ENCODE measurements around the gene SPATA1.

The SPATA1 gene

DNA sequence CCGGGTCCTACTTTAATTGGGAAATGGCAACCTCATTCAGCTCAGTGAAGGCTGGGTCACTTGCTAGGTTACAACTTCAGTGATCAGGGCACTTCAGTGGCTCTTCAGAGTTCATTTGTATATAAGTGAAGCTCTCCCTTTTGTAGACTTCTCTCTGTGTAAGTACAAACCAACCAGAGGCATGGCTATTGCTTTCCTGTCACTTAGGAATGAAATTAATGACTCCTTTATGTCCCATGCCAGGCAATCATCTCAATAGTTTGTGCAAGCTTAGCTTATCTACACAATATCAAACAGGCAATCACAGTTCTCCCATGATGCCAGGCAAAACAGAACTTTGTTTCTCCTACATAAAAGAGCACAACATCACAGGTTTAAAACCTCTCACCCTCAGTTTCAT, 90.8 kb downstream of the SPATA1 start:
- no peak for DNase-seq

DNA sequence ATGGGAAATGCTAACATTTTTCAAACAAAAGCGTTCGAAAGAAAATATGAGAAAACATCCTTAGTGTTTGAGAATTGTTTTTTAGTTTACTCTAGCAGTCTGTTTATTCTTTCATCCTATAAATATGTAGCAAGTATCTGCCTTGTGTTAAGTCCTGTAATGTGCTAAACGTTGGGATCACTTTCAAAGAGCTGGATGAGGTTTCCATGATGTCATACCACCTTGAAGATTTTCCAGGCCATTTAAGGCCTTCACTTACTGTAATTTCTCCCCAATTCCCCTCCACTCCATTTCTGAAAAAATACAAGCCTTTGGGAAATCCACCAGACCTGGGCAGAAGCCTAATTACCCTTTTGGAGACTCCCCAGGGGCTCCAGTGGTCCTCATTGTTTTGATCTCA, 92.2 kb downstream of the SPATA1 start:
- no peak for DNase-seq

GRCh38 chr1:84598846-84599741, 92.9 kb downstream of the SPATA1 start:
- DNase-seq = no peak

GRCh38 chr1:84600796-84601195, 94.6 kb downstream of the SPATA1 start:
- DNase-seq = no peak

DNA sequence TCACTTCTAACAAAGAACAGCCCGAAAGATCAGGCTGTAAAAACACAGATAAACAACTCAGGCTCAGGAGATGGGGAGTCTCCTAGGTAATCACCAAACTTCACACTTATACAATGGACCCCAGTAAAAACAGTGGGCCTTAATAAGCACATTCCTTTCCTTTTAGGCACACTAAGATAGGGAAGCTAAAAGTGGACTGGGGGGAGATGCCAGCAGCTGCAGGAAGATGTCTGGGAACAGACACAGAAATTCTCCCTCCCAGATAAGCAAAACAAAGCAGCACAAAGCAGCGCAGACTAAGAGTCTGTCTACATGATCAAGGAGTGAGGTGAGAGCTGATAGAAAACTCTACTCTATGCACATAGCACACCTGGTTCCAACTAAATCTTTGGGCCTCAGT, 97.0 kb downstream of the SPATA1 start:
- DNase-seq = peak; percentile 18

DNA sequence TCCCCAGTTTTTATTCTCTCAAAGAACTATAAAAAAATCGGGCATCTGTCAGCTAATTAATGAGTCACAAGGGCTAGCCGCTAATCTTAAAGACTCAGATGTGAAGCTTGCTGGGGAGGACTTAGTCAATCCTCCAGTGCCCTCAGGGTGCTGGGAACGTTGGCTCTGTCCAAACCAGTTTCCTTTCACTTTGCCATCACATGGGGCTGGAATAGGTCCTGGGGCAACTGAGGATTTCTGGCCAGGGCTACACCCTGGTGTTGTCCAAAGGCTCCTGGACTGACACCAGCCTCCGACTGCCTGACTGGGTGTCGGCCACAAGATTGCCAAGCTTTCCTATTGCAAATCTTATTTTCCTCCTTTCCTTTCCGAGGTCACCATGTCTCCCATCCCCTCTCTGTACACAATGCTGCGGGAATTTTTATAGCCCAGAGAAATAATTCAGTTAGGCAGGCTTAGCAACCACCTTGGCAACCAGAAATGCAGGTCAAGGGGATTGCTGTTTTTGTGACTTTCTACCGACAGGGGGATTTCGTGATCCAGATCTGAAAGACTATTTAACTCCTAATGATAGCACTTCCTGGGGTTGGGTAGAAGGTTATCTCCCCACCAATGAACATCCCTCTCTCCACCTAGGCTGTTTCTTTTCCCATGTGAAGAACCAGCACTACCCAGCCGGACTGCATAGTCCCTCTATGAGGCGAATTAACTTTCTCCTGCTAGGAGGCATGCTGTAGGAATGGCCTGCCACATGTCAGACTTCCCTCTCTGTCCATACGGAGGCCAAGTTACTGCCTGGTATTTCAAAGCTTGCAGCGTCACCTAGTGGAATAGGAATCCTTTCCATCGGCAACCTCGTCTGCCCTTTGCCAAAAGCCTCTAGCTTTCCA, 98.0 kb downstream of the SPATA1 start:
- DNase-seq = peak; percentile 83

DNA sequence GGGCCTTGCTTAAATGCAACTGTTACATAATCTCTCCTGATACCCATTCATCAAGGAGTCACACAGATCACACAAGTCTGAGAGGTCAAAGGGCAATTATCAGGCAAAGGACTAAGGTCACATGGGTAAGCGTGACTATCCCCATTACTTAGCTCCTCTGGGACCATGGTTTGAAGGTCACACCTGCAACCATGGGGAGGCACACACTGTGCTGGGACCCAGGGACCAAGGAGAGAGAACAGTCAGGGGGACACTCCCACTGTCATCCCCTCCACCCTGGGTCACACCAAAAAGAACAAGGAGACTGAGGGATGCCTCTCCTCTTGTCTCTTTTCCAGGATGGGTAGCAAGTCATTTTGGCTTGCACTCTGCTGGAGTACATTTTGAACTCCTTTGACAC, 99.0 kb downstream of the SPATA1 start:
- DNase-seq = no peak

GRCh38 chr1:84606977-84607376, 100.8 kb downstream of the SPATA1 start:
- DNase-seq = no peak

GRCh38 chr1:84611091-84611490, 104.9 kb downstream of the SPATA1 start:
- DNase-seq = no peak

GRCh38 chr1:84611796-84612195, 105.6 kb downstream of the SPATA1 start:
- DNase-seq = no peak

DNA sequence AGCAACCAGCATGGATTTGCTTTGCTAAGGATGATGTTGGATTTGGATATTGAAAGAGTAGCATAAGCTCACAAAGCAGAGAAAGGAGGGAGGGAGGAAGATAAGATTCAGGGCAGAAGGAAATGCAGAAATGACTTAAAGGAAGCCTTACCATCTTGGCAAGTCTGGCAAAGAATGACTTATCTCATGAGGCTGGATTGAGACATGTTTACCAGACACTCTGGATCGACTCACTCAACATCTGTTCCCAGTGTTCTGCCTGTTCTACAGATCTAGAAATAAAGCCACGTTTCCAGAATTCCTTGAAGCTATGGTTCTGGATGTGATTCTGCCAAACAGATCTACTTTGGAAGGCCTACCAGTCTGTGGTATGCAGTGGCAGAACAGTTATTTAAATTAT, 106.8 kb downstream of the SPATA1 start:
- no peak for DNase-seq

DNA sequence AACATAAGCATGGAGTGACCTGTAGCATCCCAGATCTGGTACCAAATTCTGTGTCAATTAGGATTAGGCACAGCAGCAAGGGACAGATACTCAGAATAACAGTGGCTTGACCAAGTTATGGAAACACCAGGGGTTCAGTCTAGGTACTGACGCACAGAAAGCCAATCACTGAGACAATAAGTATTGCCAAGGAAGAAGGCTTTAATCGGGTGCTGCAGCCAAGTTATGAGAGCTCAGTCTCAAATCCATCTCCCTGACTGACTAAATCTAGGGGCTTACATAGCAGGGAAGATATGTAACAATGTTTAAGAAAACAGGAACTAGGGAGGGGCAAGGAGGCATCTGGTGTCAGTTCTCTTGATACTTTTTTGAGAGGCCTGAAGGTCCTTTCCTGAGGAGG, 107.7 kb downstream of the SPATA1 start:
- no peak for DNase-seq

DNA sequence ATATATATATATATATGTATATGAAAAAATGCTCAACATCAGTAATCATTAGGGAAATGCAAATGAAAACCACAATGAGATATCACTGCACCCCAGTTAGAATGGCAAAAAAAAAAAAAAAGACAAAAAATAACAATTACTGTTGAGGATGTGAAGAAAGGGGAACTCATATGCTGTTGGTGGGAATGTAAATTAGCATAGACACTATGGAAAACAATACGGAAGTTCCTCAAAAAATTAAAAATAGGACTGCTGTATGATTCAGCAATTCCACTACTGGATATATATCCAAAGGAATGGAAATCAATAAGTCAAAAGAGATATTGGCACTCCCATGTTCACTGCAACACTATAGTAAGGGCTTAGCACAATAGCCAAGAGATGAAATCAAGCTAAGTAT, 109.6 kb downstream of the SPATA1 start:
- no peak for DNase-seq

Measured in NCI-H82 (cell line).